SU-DHL-6 (cell line): ENCODE data around the gene FGFR2.

Experiments
- H2AFZ ChIP-seq: fragments of 200-600 bp; sonication (generic); 2 replicates; pipeline ENCODE4 v1.6.1; 2014; ENCODE audit warnings: low read depth, mild to moderate bottlenecking, moderate library complexity, mixed read lengths, antibody characterized with exemption, low read length; ENCODE audit not compliant: severe bottlenecking
- H3F3A ChIP-seq: fragments of 200-600 bp; shearing (Covaris generic); 2 replicates; pipeline ENCODE4 v1.6.0; 2016; ENCODE audit warnings: antibody characterized with exemption, mild to moderate bottlenecking; ENCODE audit not compliant: insufficient read depth
- H3K27ac ChIP-seq: fragments of 200-600 bp; sonication (generic); 2 replicates; pipeline ENCODE4 v1.5.1; 2016; ENCODE audit warnings: low read depth, mild to moderate bottlenecking, low read length, moderate library complexity, mixed read lengths
- H3K27me3 ChIP-seq: fragments of 200-600 bp; sonication (generic), shearing (Covaris generic); 2 replicates; pipeline ENCODE4 v1.6.0; 2014; ENCODE audit warnings: mild to moderate bottlenecking, low read length
- H3K36me3 ChIP-seq: fragments of 200-600 bp; sonication (generic); 2 replicates; pipeline ENCODE4 v1.6.1; 2014; ENCODE audit warnings: mild to moderate bottlenecking, low read length, mixed read lengths
- H3K4me2 ChIP-seq: fragments of 300-600, 200-600 bp; shearing (Covaris generic), sonication (generic); 2 replicates; pipeline ENCODE4 v1.6.0; 2014; ENCODE audit warnings: low read length, low read depth, mild to moderate bottlenecking; ENCODE audit not compliant: poor library complexity, severe bottlenecking
- H3K4me3 ChIP-seq: fragments of 200-600 bp; sonication (generic); 2 replicates; pipeline ENCODE4 v1.5.1; 2014; ENCODE audit warnings: antibody characterized with exemption, low read length, mild to moderate bottlenecking, mixed read lengths; ENCODE audit not compliant: insufficient read depth, poor library complexity, severe bottlenecking
- H3K79me2 ChIP-seq: fragments of 200-600 bp; sonication (generic); 2 replicates; pipeline ENCODE4 v1.6.1; 2014; ENCODE audit warnings: mild to moderate bottlenecking, low read length, moderate library complexity; ENCODE audit not compliant: insufficient read depth
- H3K9ac ChIP-seq: fragments of 200-600 bp; sonication (generic); 2 replicates; pipeline ENCODE4 v1.7.0; 2014; ENCODE audit warnings: mild to moderate bottlenecking, low read length
- H3K9me2 ChIP-seq: fragments of 200-600 bp; sonication (generic); replicated peaks from 2 replicates; pipeline ENCODE4 v1.6.1; 2014; ENCODE audit warnings: low read length; ENCODE audit not compliant: insufficient read depth
- H3K9me3 ChIP-seq: fragments of 200-600 bp; sonication (generic); 2 replicates; pipeline ENCODE4 v1.6.1; 2014; ENCODE audit warnings: low read length, mixed read lengths; ENCODE audit not compliant: insufficient read depth
- H4K20me1 ChIP-seq: fragments of 200-600 bp; sonication (generic); 2 replicates; pipeline ENCODE4 v1.6.1; 2014; ENCODE audit warnings: low read depth, mild to moderate bottlenecking, antibody characterized with exemption, low read length, moderate library complexity, mixed read lengths
- EZH2phosphoT487 ChIP-seq: fragments of 200-600 bp; sonication (generic), shearing (Covaris generic); conservative IDR thresholded peaks from 2 replicates; pipeline ENCODE4 v1.6.1; 2018; ENCODE audit warnings: mild to moderate bottlenecking, antibody characterized with exemption, low read length, moderate library complexity, mixed read lengths
- TF ChIP-seq, protein P1 (sequence below): fragments of 200-600 bp; sonication (generic); IDR thresholded peaks from one replicate; pipeline ENCODE4 v1.5.1; 2017; ENCODE audit warnings: antibody characterized with exemption, mild to moderate bottlenecking, low read length, moderate library complexity; ENCODE audit not compliant: insufficient read depth, poor library complexity, severe bottlenecking

The FGFR2 gene

DNA sequence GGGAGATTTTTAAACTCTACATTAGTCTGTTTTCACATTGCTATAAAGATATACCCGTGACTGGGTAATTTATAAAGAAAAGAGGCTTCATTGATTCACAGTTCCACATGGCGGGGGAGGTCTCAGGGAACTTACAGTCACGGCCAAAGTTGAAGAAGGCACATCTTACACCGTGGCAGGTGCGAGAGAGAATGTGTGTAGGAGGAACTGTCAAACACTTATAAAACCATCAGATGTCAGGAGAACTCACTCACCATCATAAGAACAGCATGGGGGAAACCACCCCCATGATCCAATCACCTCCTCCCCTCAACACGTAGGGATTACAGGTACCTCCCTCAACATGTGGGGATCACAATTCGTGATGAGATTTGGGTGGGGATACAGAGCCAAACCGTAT lies 129.5 kb downstream of the FGFR2 start:
- H3K27ac ChIP-seq = no peak overlapping the region
- H3K27me3 ChIP-seq = no peaks in the 10 kb centered on the region
- no peak overlapping the region for H3K9ac ChIP-seq
- H3K79me2 ChIP-seq = no peaks in the 10 kb centered on the region
- no peaks in the 10 kb centered on the region for H3F3A ChIP-seq
- no peaks in the 10 kb centered on the region for H3K36me3 ChIP-seq
- H3K4me3 ChIP-seq = no peak overlapping the region
- TF ChIP-seq, protein P1, sequence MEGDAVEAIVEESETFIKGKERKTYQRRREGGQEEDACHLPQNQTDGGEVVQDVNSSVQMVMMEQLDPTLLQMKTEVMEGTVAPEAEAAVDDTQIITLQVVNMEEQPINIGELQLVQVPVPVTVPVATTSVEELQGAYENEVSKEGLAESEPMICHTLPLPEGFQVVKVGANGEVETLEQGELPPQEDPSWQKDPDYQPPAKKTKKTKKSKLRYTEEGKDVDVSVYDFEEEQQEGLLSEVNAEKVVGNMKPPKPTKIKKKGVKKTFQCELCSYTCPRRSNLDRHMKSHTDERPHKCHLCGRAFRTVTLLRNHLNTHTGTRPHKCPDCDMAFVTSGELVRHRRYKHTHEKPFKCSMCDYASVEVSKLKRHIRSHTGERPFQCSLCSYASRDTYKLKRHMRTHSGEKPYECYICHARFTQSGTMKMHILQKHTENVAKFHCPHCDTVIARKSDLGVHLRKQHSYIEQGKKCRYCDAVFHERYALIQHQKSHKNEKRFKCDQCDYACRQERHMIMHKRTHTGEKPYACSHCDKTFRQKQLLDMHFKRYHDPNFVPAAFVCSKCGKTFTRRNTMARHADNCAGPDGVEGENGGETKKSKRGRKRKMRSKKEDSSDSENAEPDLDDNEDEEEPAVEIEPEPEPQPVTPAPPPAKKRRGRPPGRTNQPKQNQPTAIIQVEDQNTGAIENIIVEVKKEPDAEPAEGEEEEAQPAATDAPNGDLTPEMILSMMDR = no peak
- no peak for TF ChIP-seq EZH2phosphoT487
- no peaks in the 10 kb centered on the region for H3K9me3 ChIP-seq
- H3K4me2 ChIP-seq = no peak overlapping the region
- no peak overlapping the region for H2AFZ ChIP-seq
- H4K20me1 ChIP-seq = no peaks in the 10 kb centered on the region
- no peaks in the 10 kb centered on the region for H3K9me2 ChIP-seq

DNA sequence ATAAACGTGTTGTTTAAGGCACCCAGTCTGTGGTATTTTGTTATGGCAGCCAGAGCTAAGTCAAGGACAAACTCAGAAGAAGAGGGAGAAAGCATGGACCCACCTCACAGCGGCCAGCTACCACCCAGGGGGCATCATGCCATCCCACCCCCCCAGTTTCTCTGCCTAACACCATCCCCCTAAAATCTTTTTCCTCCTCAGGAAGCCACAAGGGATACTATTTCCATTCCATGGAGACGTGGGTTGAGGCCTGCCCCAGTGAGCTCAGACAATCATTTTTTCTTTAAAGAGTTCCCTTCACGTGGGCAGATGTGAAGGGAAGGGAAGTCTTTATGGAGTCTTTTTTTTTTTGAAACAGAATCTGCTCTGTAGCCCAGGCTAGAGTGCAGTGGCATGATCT lies 131.8 kb downstream of the FGFR2 start:
- Histone ChIP-seq H3K9me2 (no peaks in the 10 kb centered on the region), H3F3A (no peaks in the 10 kb centered on the region), H2AFZ (no peak overlapping the region), H4K20me1 (no peaks in the 10 kb centered on the region), H3K27ac (no peak overlapping the region), H3K4me3 (no peak overlapping the region), H3K36me3 (no peaks in the 10 kb centered on the region), H3K9me3 (no peaks in the 10 kb centered on the region), H3K4me2 (no peak overlapping the region), H3K27me3 (no peaks in the 10 kb centered on the region), H3K9ac (no peak overlapping the region), H3K79me2 (no peaks in the 10 kb centered on the region)
- TF ChIP-seq, protein P1 = no peak
- TF ChIP-seq EZH2phosphoT487 = no peak

DNA sequence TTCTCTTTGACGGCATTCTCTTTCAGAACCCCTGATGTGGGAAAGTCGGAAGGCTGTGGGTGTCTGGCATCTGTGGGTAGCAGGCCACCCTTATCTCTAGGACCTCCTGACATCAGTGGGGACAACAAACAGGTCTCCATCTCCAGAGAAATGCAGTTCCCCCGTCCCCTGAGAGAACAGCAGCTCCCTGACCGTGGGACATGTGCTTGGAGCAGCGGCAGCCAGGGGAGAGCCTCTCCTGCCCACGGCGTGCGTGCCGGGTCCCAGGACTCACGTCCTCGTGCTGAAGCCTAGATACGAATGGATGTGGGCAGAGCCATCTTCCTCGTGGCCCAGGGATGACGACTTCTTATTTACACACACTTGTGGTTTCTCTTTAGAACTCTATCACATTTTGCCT lies 133.0 kb downstream of the FGFR2 start:
- Histone ChIP-seq H3F3A (no peaks in the 10 kb centered on the region), H3K79me2 (no peaks in the 10 kb centered on the region), H2AFZ (no peak overlapping the region), H3K9me3 (no peaks in the 10 kb centered on the region), H3K9ac (no peak overlapping the region), H3K9me2 (no peaks in the 10 kb centered on the region), H3K4me2 (no peak overlapping the region), H3K4me3 (no peak overlapping the region), H3K27ac (no peak overlapping the region), H3K27me3 (no peaks in the 10 kb centered on the region), H4K20me1 (no peaks in the 10 kb centered on the region), H3K36me3 (no peaks in the 10 kb centered on the region)
- no peak for TF ChIP-seq EZH2phosphoT487
- TF ChIP-seq, protein P1 = no peak
